Panc1 (cell line): ENCODE data around the gene ATXN1. TPM values are rescaled to one million over a fixed set of nuclear protein-coding genes. Genes with fewer than 3 reads are reported as not detected.

Experiments
- ATAC-seq: fragments of 200-7000 bp; cut with Tn5 transposase; 2 replicates; pipeline ENCODE4 v1.9.1; 2020; ENCODE audit warnings: mild to moderate bottlenecking, moderate library complexity
- BruUV-seq: library from RNA; stranded (reverse); fragments of 400-500 nt; replicated peaks from 2 replicates; lab custom pipeline; 2021; lab: Mats Ljungman, UMichigan
- CTCF ChIA-PET: fragments of 300-600 bp; sonication (Branson Sonifier 250); formaldehyde crosslinking; loops from one replicate; lab custom pipeline; 2022; ENCODE audit warnings: antibody characterized with exemption; lab: Charles Lee
- POLR2A ChIA-PET: fragments of 300-600 bp; sonication (Branson Sonifier 250); formaldehyde crosslinking; loops from one replicate; lab custom pipeline; 2022; ENCODE audit warnings: antibody characterized with exemption; lab: Charles Lee
- DNase-seq: peaks from one replicate; pipeline ENCODE4 v3.0.0-alpha.2; 2010; ENCODE audit warnings: low read depth, low spot score
- H3K27ac ChIP-seq: 2 replicates; pipeline ENCODE4 v1.5.1; 2011; ENCODE audit warnings: mild to moderate bottlenecking, low read length, inconsistent platforms
- H3K27me3 ChIP-seq: fragments of 200-500 bp; sonication (Bioruptor generic); 2 replicates; pipeline ENCODE4 v1.6.0; 2014; ENCODE audit warnings: low read length, inconsistent platforms; ENCODE audit not compliant: control insufficient read depth, insufficient read depth
- H3K36me3 ChIP-seq: fragments of 200-500 bp; sonication (Bioruptor generic); 2 replicates; pipeline ENCODE4 v1.5.1; 2014; ENCODE audit warnings: inconsistent platforms, mild to moderate bottlenecking, low read length, moderate library complexity; ENCODE audit not compliant: control insufficient read depth, insufficient read depth
- H3K4me1 ChIP-seq: 2 replicates; pipeline ENCODE4 v1.5.1; 2011; ENCODE audit warnings: inconsistent platforms, mild to moderate bottlenecking, low read length, moderate library complexity; ENCODE audit not compliant: control insufficient read depth, insufficient read depth
- H3K4me3 ChIP-seq, 2 experiments: 2 replicates each; pipeline ENCODE4 v1.5.1; 2011 to 2012; ENCODE audit warnings: low read depth in 2 of 2, low read length in 2 of 2, mild to moderate bottlenecking in 2 of 2, inconsistent platforms in 1 of 2, moderate library complexity in 1 of 2
- H3K9me3 ChIP-seq: fragments of 200-500 bp; sonication (Bioruptor generic); 2 replicates; pipeline ENCODE4 v1.5.1; 2014; ENCODE audit warnings: low read depth, mild to moderate bottlenecking, inconsistent platforms, low read length, moderate library complexity; ENCODE audit not compliant: control insufficient read depth, insufficient read depth
- CTCF ChIP-seq: fragments of 450-650 bp; IDR thresholded peaks from 2 replicates; pipeline ENCODE4 v1.5.1; 2017; ENCODE audit warnings: mild to moderate bottlenecking
- POLR2AphosphoS5 ChIP-seq: IDR thresholded peaks from 2 replicates; pipeline ENCODE4 v1.6.1; 2012; ENCODE audit warnings: mild to moderate bottlenecking, low read depth, low read length, moderate library complexity
- REST ChIP-seq, 2 experiments: IDR thresholded peaks; 2 replicates each; pipeline ENCODE4 v1.6.1; 2011 to 2012; ENCODE audit warnings: low read depth in 2 of 2, control low read depth in 1 of 2, low read length in 1 of 2, mild to moderate bottlenecking in 1 of 2, moderate library complexity in 1 of 2; ENCODE audit not compliant: insufficient read depth in 1 of 2
- SIN3A ChIP-seq: IDR thresholded peaks from 2 replicates; pipeline ENCODE4 v1.6.1; 2012; ENCODE audit warnings: low read depth, mild to moderate bottlenecking, low read length, moderate library complexity, borderline replicate concordance; ENCODE audit not compliant: insufficient read depth
- TCF7L2 ChIP-seq: IDR thresholded peaks from 2 replicates; pipeline ENCODE4 v1.6.1; 2011; ENCODE audit warnings: mild to moderate bottlenecking, low read depth, low read length, inconsistent platforms
- in situ Hi-C: cut with HindIII; loops from 2 replicates; pipeline ENCODE4 v1.10.0; 2016; ENCODE audit warnings: low sequenced_read_pairs, low pct_unique_long_range_greater_than_20kb
- intact Hi-C: fragments of 100-400 bp; cut with micrococcal nuclease; formaldehyde crosslinking; loops from one replicate; pipeline ENCODE4 v1.10.0; 2022; ENCODE audit not compliant: unreplicated experiment
- total RNA-seq: library from RNA; stranded (reverse); gene quantifications from one replicate; pipeline ENCODE4 v1.2.1, GENCODE V29; 2021; ENCODE audit not compliant: unreplicated experiment

ATXN1 gene
- total RNA-seq, 1 experiment from 2014 or later = 67.1 TPM

- ChIA-PET CTCF (no interaction called here), POLR2A (no interaction called here)
- Histone ChIP-seq H3K27me3 (no peaks in the 10 kb centered on the region), H3K36me3 (peaks cover 3% of the 10 kb centered on the region), H3K27ac (peak overlapping the region; percentile 86), H3K9me3 (no peaks in the 10 kb centered on the region), H3K4me3 (no peak overlapping the region), H3K4me1 (peaks cover 73% of the 10 kb centered on the region)
- TF ChIP-seq REST (IDR thresholded peaks at IDR 0.05; ENCODE audit: insufficient read depth in 1 of 2, low read depth in 2 of 2, low read length in 1 of 2) (no peak), POLR2AphosphoS5 (no peak), CTCF (no peak), SIN3A (no peak), TCF7L2 (no peak)
- peak; percentile 94 for DNase-seq
- no peak; the same call in 1 of the 2 replicates for ATAC-seq
- no TSS peak for BruUV-seq
- in situ Hi-C loops (no loop called here), intact Hi-C loops (loop anchor here (10.0 kb wide), 2 partner anchors 251 to 431 kb away; no protein-coding TSS in a partner anchor)
Measured at GRCh38 chr6:16766043-16766536, 4.8 kb upstream of the ATXN1 start.

GRCh38 chr6:16765235-16765634, 4.0 kb upstream of the ATXN1 start:
- BruUV-seq = no TSS peak
- Histone ChIP-seq H3K4me3 (no peak overlapping the region; a peak in 1 of 4 replicates), H3K27me3 (no peaks in the 10 kb centered on the region), H3K36me3 (peaks cover 3% of the 10 kb centered on the region), H3K27ac (peak overlapping the region; percentile 86), H3K4me1 (peaks cover 66% of the 10 kb centered on the region), H3K9me3 (no peaks in the 10 kb centered on the region)
- POLR2A ChIA-PET = no interaction called here
- in situ Hi-C loops = no loop called here
- TF ChIP-seq SIN3A (no peak), REST (IDR thresholded peaks at IDR 0.05; ENCODE audit: insufficient read depth in 1 of 2, low read depth in 2 of 2, low read length in 1 of 2) (no peak), CTCF (no peak), POLR2AphosphoS5 (no peak), TCF7L2 (no peak)
- ATAC-seq (no peak), DNase-seq (no peak)
- intact Hi-C loops = loop anchor here (10.0 kb wide), 2 partner anchors 250 to 430 kb away; no protein-coding TSS in a partner anchor
- CTCF ChIA-PET = interaction anchor here (1.1 kb wide), 1 partner anchor 50 kb away, joined by 3 read pairs; no protein-coding TSS in a partner anchor
